ENCODE results near the gene CHST11.

CHST11 gene

DNA sequence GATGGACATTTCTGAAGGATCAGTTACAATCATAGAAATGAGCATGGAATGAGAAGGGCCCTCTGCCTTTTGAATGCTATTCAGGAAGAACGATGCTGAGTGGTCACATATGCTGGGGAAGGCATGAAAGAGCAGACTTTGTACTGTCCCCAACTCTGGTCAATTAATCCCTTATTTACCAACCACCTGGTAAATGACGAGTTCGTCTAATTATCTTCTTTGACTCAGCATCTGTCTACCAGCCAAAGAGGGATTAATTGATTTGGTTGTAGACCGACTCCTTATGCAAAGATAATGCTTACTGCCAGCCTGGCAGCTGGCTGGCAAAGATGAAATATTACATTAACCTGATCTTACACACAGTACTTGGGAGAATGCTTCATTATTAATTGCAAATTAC lies 152.2 kb downstream of the CHST11 start:
- Histone ChIP-seq H3K4me1 (ENCODE audit: insufficient read depth, low read length) (no peaks in the 10 kb centered on the region), H3K36me3 (ENCODE audit: insufficient read depth, low read length) (peaks cover 83% of the 10 kb centered on the region), H4K20me1 (ENCODE audit: insufficient read depth, low read length) (peaks cover 89% of the 10 kb centered on the region), H3K4me3 (ENCODE audit: low read depth in 1 of 2, low read length in 2 of 2) (no peak overlapping the region), H3K9me3 (ENCODE audit: insufficient read depth, low read length, severe bottlenecking) (no peaks in the 10 kb centered on the region), H2AFZ (ENCODE audit: low read depth, low read length) (no peak overlapping the region), H3K9ac (ENCODE audit: low read depth, low read length) (no peak overlapping the region), H3K4me2 (ENCODE audit: insufficient read depth, low read length) (no peak overlapping the region), H3K27ac (ENCODE audit: low read length) (no peak overlapping the region), H3K27me3 (ENCODE audit: insufficient read depth, low read length, poor library complexity) (no peaks in the 10 kb centered on the region), H3K79me2 (ENCODE audit: insufficient read depth, low read length) (peaks cover 98% of the 10 kb centered on the region)
- no peak for ATAC-seq (ENCODE audit: insufficient read depth, low read depth)
- no peak for DNase-seq
- no peak for TF ChIP-seq EZH2 (IDR thresholded peaks at IDR 0.05; ENCODE audit: borderline replicate concordance, low read depth, low read length, severe bottlenecking)
- TF ChIP-seq, protein P1, sequence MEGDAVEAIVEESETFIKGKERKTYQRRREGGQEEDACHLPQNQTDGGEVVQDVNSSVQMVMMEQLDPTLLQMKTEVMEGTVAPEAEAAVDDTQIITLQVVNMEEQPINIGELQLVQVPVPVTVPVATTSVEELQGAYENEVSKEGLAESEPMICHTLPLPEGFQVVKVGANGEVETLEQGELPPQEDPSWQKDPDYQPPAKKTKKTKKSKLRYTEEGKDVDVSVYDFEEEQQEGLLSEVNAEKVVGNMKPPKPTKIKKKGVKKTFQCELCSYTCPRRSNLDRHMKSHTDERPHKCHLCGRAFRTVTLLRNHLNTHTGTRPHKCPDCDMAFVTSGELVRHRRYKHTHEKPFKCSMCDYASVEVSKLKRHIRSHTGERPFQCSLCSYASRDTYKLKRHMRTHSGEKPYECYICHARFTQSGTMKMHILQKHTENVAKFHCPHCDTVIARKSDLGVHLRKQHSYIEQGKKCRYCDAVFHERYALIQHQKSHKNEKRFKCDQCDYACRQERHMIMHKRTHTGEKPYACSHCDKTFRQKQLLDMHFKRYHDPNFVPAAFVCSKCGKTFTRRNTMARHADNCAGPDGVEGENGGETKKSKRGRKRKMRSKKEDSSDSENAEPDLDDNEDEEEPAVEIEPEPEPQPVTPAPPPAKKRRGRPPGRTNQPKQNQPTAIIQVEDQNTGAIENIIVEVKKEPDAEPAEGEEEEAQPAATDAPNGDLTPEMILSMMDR (IDR thresholded peaks at IDR 0.05; ENCODE audit: borderline replicate concordance, extremely low read depth, low read length, poor library complexity, severe bottlenecking), result no peak

DNA sequence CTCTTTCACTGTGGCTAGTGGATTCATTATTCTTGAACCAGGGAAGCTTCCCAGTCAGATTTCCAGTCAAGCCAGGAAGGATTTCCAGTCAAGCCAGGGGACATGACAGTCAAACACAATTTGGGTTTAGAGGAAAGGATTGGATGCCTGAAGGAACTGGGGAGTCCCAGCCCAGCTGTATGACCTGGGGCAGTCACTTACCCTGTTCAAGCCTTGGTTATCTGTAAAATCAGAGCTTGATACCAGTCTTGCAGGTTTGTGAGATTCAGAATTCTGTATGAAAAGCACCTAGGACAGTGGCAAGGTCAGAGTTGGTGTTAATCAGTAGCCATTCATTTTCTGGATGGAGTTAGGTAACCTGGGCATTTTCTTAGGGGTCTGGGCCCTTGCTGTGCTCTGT lies 152.7 kb downstream of the CHST11 start:
- no peak for TF ChIP-seq EZH2 (IDR thresholded peaks at IDR 0.05; ENCODE audit: borderline replicate concordance, low read depth, low read length, severe bottlenecking)
- TF ChIP-seq, protein P1 (IDR thresholded peaks at IDR 0.05; ENCODE audit: borderline replicate concordance, extremely low read depth, low read length, poor library complexity, severe bottlenecking), result no peak

DNA sequence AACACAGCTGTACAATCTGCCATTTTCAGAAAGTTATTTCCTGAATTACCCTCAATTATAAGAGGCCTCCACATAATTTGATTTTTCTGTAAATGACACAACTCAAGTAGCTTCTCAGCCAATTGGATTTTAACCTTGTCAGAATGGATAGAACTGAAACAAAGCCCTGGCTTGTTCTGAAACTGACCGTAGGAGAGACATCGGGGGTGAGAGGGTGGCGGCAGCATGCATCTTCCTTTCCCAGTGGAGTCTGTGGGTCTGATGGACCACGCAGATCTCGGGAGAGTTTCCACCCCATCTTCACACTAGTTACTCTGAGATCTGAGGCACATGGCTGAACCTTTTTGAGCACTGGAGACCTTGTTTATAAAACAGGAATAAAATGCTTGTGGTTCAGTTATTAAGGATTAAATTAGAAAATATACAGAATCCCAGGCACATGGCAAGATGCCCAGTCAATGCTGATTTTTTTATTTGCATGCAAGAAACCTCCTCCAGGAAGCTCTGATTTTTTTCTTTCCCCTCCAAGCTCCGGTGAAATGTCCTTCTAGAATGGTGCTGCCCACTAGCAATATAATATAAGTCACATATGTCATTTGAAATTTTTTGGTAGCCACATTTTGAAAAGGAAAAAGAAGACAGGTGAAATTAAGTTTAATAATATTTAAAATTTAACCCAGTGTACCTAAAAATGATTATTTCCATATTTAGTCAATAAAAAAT lies 153.9 kb downstream of the CHST11 start:
- no peak overlapping the region for H3K4me2 ChIP-seq (ENCODE audit: insufficient read depth, low read length)
- ATAC-seq (ENCODE audit: insufficient read depth, low read depth) (no peak), DNase-seq (no peak)
- H3K36me3 ChIP-seq (ENCODE audit: insufficient read depth, low read length), result peaks cover 86% of the 10 kb centered on the region
- H3K9ac ChIP-seq (ENCODE audit: low read depth, low read length), result no peak overlapping the region
- H3K27ac ChIP-seq (ENCODE audit: low read length), result no peak overlapping the region
- H3K79me2 ChIP-seq (ENCODE audit: insufficient read depth, low read length), result peaks cover 98% of the 10 kb centered on the region
- H2AFZ ChIP-seq (ENCODE audit: low read depth, low read length), result no peak overlapping the region
- H4K20me1 ChIP-seq (ENCODE audit: insufficient read depth, low read length), result peaks cover 90% of the 10 kb centered on the region
- no peaks in the 10 kb centered on the region for H3K4me1 ChIP-seq (ENCODE audit: insufficient read depth, low read length)
- no peaks in the 10 kb centered on the region for H3K27me3 ChIP-seq (ENCODE audit: insufficient read depth, low read length, poor library complexity)
- no peaks in the 10 kb centered on the region for H3K9me3 ChIP-seq (ENCODE audit: insufficient read depth, low read length, severe bottlenecking)
- H3K4me3 ChIP-seq (ENCODE audit: low read depth in 1 of 2, low read length in 2 of 2), result no peak overlapping the region
- TF ChIP-seq EZH2 (IDR thresholded peaks at IDR 0.05; ENCODE audit: borderline replicate concordance, low read depth, low read length, severe bottlenecking), result no peak
- TF ChIP-seq, protein P1 (IDR thresholded peaks at IDR 0.05; ENCODE audit: borderline replicate concordance, extremely low read depth, low read length, poor library complexity, severe bottlenecking), result no peak

More for the DNA sequence above, 152.7 kb downstream of the CHST11 start:
- Histone ChIP-seq H3K4me3 (ENCODE audit: low read depth in 1 of 2, low read length in 2 of 2) (no peak overlapping the region), H4K20me1 (ENCODE audit: insufficient read depth, low read length) (peaks cover 89% of the 10 kb centered on the region), H3K27me3 (ENCODE audit: insufficient read depth, low read length, poor library complexity) (no peaks in the 10 kb centered on the region), H3K36me3 (ENCODE audit: insufficient read depth, low read length) (peaks cover 81% of the 10 kb centered on the region), H3K9ac (ENCODE audit: low read depth, low read length) (no peak overlapping the region), H3K79me2 (ENCODE audit: insufficient read depth, low read length) (peaks cover 98% of the 10 kb centered on the region), H3K4me1 (ENCODE audit: insufficient read depth, low read length) (no peaks in the 10 kb centered on the region), H3K9me3 (ENCODE audit: insufficient read depth, low read length, severe bottlenecking) (no peaks in the 10 kb centered on the region), H3K27ac (ENCODE audit: low read length) (no peak overlapping the region), H2AFZ (ENCODE audit: low read depth, low read length) (no peak overlapping the region), H3K4me2 (ENCODE audit: insufficient read depth, low read length) (no peak overlapping the region)
- ATAC-seq (ENCODE audit: insufficient read depth, low read depth), result no peak
- no peak for DNase-seq

All from DND-41 (cell line).